ENCODE results near the gene GPR87. TPM values are rescaled to one million over a fixed set of nuclear protein-coding genes. Genes with fewer than 3 reads are reported as not detected.

GPR87 gene
- total and polyA plus RNA-seq, 7 donors = not detected

DNA sequence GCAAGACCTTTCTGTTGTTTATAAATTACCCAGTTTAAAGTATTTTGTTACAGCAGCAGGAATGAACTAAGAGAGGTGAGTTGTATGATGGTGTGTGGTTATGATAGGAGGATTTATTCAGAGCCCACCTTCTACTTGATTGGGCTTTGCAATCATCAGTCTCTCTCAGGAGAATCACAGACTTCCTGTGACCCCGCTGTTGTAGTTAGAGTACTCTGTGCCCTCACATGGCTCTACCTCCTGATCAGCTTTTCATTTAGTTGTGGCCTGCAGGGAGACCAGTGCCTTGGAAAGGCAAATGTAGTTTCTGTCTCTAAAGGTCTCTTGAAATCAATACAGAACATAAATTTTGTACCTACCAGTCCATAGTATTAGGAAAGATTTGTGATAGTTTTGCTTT lies 30.7 kb downstream of the GPR87 start:
- no peak overlapping the region for H3K27ac ChIP-seq
- H3K27me3 ChIP-seq (ENCODE audit: insufficient read depth in 3 of 3, low read length in 2 of 3) = no peaks in the 10 kb centered on the region
- intact Hi-C loops (cut with DNase I) = no loop called here
- no peaks in the 10 kb centered on the region for H3K9me3 ChIP-seq
- no peaks in the 10 kb centered on the region for H3K4me1 ChIP-seq
- no peak overlapping the region for H3K4me3 ChIP-seq
- no peak for ATAC-seq
- H3K36me3 ChIP-seq (ENCODE audit: insufficient read depth in 1 of 2, low read depth in 1 of 2) = no peaks in the 10 kb centered on the region
- no peak for DNase-seq
- 52 to 88% (median 62%) methylated on average over 1 of the region's 1 CpG for WGBS, 3 donors
- TF ChIP-seq, protein P1, sequence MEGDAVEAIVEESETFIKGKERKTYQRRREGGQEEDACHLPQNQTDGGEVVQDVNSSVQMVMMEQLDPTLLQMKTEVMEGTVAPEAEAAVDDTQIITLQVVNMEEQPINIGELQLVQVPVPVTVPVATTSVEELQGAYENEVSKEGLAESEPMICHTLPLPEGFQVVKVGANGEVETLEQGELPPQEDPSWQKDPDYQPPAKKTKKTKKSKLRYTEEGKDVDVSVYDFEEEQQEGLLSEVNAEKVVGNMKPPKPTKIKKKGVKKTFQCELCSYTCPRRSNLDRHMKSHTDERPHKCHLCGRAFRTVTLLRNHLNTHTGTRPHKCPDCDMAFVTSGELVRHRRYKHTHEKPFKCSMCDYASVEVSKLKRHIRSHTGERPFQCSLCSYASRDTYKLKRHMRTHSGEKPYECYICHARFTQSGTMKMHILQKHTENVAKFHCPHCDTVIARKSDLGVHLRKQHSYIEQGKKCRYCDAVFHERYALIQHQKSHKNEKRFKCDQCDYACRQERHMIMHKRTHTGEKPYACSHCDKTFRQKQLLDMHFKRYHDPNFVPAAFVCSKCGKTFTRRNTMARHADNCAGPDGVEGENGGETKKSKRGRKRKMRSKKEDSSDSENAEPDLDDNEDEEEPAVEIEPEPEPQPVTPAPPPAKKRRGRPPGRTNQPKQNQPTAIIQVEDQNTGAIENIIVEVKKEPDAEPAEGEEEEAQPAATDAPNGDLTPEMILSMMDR (IDR thresholded peaks at IDR 0.05) = no peak

DNA sequence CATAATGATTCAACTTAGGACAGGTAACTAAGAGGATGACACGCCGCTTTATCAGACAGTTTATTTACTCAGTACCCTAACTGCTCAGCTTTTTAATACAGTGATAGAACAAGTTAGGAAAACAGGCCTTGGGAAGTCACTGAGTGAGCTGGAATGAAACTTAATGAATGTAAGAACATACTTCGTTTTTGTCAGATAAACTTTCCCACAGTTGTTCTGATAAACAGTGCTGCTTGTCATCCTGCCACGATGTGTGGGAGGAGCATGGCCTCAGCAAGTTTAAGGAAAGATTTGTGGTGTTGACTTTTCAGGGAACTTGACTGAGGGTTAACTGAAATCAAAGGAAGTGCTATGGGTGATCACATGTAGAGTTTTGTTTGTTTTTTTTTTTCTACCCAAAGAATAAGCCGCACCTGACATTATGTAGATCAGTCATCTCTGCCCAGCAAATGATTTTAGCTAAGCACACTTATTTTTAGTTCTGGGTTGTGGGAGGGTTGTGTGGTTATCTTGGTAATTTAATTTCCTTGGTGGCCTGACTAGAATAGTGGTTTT lies 32.6 kb downstream of the GPR87 start:
- no peak overlapping the region for H3K4me3 ChIP-seq
- TF ChIP-seq, protein P1 (IDR thresholded peaks at IDR 0.05) = no peak
- WGBS, 3 donors = 50 to 54% (median 54%) methylated on average over 5 of the region's 5 CpGs
- H3K27me3 ChIP-seq (ENCODE audit: insufficient read depth in 3 of 3, low read length in 2 of 3) = no peaks in the 10 kb centered on the region
- no peaks in the 10 kb centered on the region for H3K9me3 ChIP-seq
- ATAC-seq (no peak), DNase-seq (no peak)
- no peak overlapping the region for H3K27ac ChIP-seq
- intact Hi-C loops (cut with DNase I) = loop anchor here (1.0 to 5.0 kb wide), 5 partner anchors 57 to 125 kb away; no protein-coding TSS in a partner anchor
- H3K4me1 ChIP-seq = no peaks in the 10 kb centered on the region
- no peaks in the 10 kb centered on the region for H3K36me3 ChIP-seq (ENCODE audit: insufficient read depth in 1 of 2, low read depth in 1 of 2)

DNA sequence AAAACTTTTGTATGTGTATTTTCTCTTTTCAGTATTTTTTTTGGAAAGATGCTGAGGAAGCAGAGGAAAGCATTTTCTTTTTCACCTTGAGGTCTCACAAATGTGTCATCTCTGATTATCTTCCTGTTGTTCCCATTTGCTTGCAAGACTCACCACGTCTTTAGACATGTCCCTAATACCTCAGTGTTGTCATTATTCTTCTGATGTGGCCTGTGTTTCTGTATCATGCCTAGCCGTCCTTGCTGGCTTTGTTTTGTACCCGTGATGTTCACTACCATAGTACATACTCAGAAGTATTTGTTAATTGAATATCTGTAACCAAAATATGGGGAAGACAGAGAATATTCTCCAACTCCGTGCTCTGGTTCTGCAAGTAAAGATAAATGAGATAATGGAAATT lies 33.2 kb downstream of the GPR87 start:
- Histone ChIP-seq H3K27me3 (ENCODE audit: insufficient read depth in 3 of 3, low read length in 2 of 3) (no peaks in the 10 kb centered on the region), H3K36me3 (ENCODE audit: insufficient read depth in 1 of 2, low read depth in 1 of 2) (no peaks in the 10 kb centered on the region), H3K27ac (no peak overlapping the region), H3K4me3 (no peak overlapping the region), H3K4me1 (no peaks in the 10 kb centered on the region), H3K9me3 (no peaks in the 10 kb centered on the region)
- DNase-seq (no peak), ATAC-seq (no peak)
- TF ChIP-seq, protein P1 (IDR thresholded peaks at IDR 0.05) = no peak
- 71 to 80% (median 79%) methylated on average over 4 of the region's 4 CpGs for WGBS, 3 donors
- intact Hi-C loops (cut with DNase I) = loop anchor here (1.0 to 5.0 kb wide), 5 partner anchors 56 to 125 kb away; no protein-coding TSS in a partner anchor

DNA sequence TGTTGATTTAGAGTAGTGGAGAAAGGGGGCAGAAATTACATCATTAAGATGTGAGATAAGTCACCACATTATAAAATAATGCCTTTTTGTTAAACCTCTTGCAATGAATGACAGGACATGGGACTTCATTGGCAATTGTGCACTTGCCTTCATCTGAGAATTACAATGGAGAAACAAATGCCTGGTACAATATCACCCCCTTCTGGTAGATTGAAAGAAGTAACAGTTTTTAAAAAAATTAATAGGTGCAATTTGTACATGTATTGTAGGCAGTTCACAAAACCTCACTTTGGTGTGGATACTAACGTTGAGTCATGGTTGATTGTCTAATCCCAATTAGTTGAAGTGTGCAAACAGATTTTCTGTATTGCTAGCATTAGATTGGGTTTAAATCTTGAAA lies 33.7 kb downstream of the GPR87 start:
- DNase-seq = no peak
- Histone ChIP-seq H3K4me1 (no peaks in the 10 kb centered on the region), H3K27ac (no peak overlapping the region), H3K9me3 (no peaks in the 10 kb centered on the region), H3K36me3 (ENCODE audit: insufficient read depth in 1 of 2, low read depth in 1 of 2) (no peaks in the 10 kb centered on the region), H3K27me3 (ENCODE audit: insufficient read depth in 3 of 3, low read length in 2 of 3) (no peaks in the 10 kb centered on the region), H3K4me3 (no peak overlapping the region)
- intact Hi-C loops (cut with DNase I) = loop anchor here (1.0 to 5.0 kb wide), 5 partner anchors 56 to 124 kb away; no protein-coding TSS in a partner anchor
- TF ChIP-seq, protein P1 (IDR thresholded peaks at IDR 0.05) = peak; percentile 77
- peak; percentile 64 to 89 (median 78) for ATAC-seq
- WGBS, 3 donors = 0 to 2% (median 1%) methylated on average over 1 of the region's 1 CpG

All from psoas muscle (tissue), 8 donors.